Tibial nerve (tissue), 4 donors: ENCODE results near the gene ZSWIM3. TPM values are rescaled to one million over a fixed set of nuclear protein-coding genes. Genes with fewer than 3 reads are reported as not detected.
A peak's percentile ranks its signal among the peaks of the same experiment; 100 is the strongest.

Experiments used
- DNase-seq, 2 donors: peaks; one replicate each; pipeline ENCODE4 v3.0.0-alpha.2; 2019; ENCODE audit warnings: low spot score in 2 of 2
- H3K27ac ChIP-seq, 4 donors: fragments of 200-600 bp; sonication (generic) in 3 of 4; one replicate each; pipeline ENCODE4 v1.5.1; 2017 to 2019; ENCODE audit warnings: mild to moderate bottlenecking in 1 of 4
- H3K27me3 ChIP-seq, 2 donors: fragments of 200-600 bp; sonication (generic) in 1 of 2; one replicate each; pipeline versions ENCODE4 v1.5.1 to v1.6.0; 2017 to 2019
- H3K36me3 ChIP-seq, 3 donors: fragments of 200-600 bp; sonication (generic); one replicate each; pipeline ENCODE4 v1.5.1; 2018 to 2019
- H3K4me1 ChIP-seq, 4 donors: fragments of 200-600 bp; sonication (generic) in 3 of 4; one replicate each; pipeline ENCODE4 v1.5.1; 2017 to 2019
- H3K4me3 ChIP-seq, 4 donors: fragments of 200-600 bp; sonication (generic) in 3 of 4; one replicate each; pipeline ENCODE4 v1.5.1; 2017 to 2019; ENCODE audit warnings: mild to moderate bottlenecking in 1 of 4, moderate library complexity in 1 of 4
- H3K9me3 ChIP-seq, 4 donors: fragments of 200-600 bp; sonication (generic) in 3 of 4; one replicate each; pipeline ENCODE4 v1.5.1; 2017 to 2019
- EP300 ChIP-seq, 2 donors: sonication (generic); formaldehyde crosslinking; IDR thresholded peaks; one replicate each; pipeline ENCODE4 v1.6.1; 2017; ENCODE audit warnings: antibody characterized with exemption in 2 of 2, mild to moderate bottlenecking in 1 of 2
- POLR2A ChIP-seq, 2 donors: fragments of 450-650 bp; IDR thresholded peaks; one replicate each; pipeline ENCODE4 v1.6.1; 2017; ENCODE audit warnings: antibody characterized with exemption in 2 of 2, mild to moderate bottlenecking in 2 of 2, moderate library complexity in 2 of 2
- WGBS, 2 donors: methylation state at CpG; one replicate each; pipeline ENCODE4 v1.1.5; 2018; 5-methylcytosine and 5-hydroxymethylcytosine counted together
- total RNA-seq, 4 donors: library from RNA; depleted of rRNA; stranded (reverse); fragments of >200 nt; gene quantifications; one replicate each; pipeline ENCODE4 v1.1.0, GENCODE V29; 2016
- TF ChIP-seq, protein P1 (sequence below), 5 experiments: fragments of 200-600 bp in 3 of 5; fragments of 450-650 bp in 2 of 5; sonication (generic) in 3 of 5; IDR thresholded peaks; one replicate each; pipeline ENCODE4 v1.5.1; 2016 to 2019; ENCODE audit warnings: antibody characterized with exemption in 5 of 5, mild to moderate bottlenecking in 3 of 5, moderate library complexity in 2 of 5

The ZSWIM3 gene
- total RNA-seq, 4 donors from 2014 or later = 3.1 to 6.3 (median 4.8) TPM

GRCh38 chr20:45925821-45926506 lies 68.5 kb downstream of the ZSWIM3 start:
- TF ChIP-seq POLR2A (IDR thresholded peaks at IDR 0.05) (no peak), EP300 (IDR thresholded peaks at IDR 0.05) (no peak)
- TF ChIP-seq, protein P1, sequence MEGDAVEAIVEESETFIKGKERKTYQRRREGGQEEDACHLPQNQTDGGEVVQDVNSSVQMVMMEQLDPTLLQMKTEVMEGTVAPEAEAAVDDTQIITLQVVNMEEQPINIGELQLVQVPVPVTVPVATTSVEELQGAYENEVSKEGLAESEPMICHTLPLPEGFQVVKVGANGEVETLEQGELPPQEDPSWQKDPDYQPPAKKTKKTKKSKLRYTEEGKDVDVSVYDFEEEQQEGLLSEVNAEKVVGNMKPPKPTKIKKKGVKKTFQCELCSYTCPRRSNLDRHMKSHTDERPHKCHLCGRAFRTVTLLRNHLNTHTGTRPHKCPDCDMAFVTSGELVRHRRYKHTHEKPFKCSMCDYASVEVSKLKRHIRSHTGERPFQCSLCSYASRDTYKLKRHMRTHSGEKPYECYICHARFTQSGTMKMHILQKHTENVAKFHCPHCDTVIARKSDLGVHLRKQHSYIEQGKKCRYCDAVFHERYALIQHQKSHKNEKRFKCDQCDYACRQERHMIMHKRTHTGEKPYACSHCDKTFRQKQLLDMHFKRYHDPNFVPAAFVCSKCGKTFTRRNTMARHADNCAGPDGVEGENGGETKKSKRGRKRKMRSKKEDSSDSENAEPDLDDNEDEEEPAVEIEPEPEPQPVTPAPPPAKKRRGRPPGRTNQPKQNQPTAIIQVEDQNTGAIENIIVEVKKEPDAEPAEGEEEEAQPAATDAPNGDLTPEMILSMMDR (IDR thresholded peaks at IDR 0.05) = no peak
- H3K36me3 ChIP-seq = no peaks in the 10 kb centered on the region
- H3K4me3 ChIP-seq = no peak overlapping the region
- 63 to 70% methylated on average over 9 of the region's 9 CpGs for WGBS, 2 donors
- H3K4me1 ChIP-seq = peaks cover 0 to 25% (median 11%) of the 10 kb centered on the region in 4 donors
- H3K27me3 ChIP-seq = no peaks in the 10 kb centered on the region
- peak overlapping the region in 3 of 4 donors; percentile 13 to 83 (median 68) for H3K27ac ChIP-seq
- no peak for DNase-seq
- no peaks in the 10 kb centered on the region for H3K9me3 ChIP-seq

- H3K9me3 ChIP-seq = no peaks in the 10 kb centered on the region
- no peak for TF ChIP-seq POLR2A (IDR thresholded peaks at IDR 0.05)
- TF ChIP-seq, protein P1 (IDR thresholded peaks at IDR 0.05) = no peak
- TF ChIP-seq EP300 (IDR thresholded peaks at IDR 0.05) = no peak
- no peak overlapping the region for H3K4me3 ChIP-seq
- DNase-seq = no peak
- 62 to 87% methylated on average over 2 of the region's 2 CpGs for WGBS, 2 donors
- peak overlapping the region in 1 of 4 donors; percentile 15 for H3K27ac ChIP-seq
- peaks cover 0 to 6% (median 0%) of the 10 kb centered on the region in 3 donors for H3K36me3 ChIP-seq
- H3K4me1 ChIP-seq = peaks cover 0 to 25% (median 11%) of the 10 kb centered on the region in 4 donors
- H3K27me3 ChIP-seq = no peaks in the 10 kb centered on the region
Measured at GRCh38 chr20:45926731-45927070, 69.3 kb downstream of the ZSWIM3 start.

- peak overlapping the region in 1 of 4 donors; percentile 15 for H3K27ac ChIP-seq
Measured at GRCh38 chr20:45927071-45927878, 69.9 kb downstream of the ZSWIM3 start.

More at GRCh38 chr20:45927071-45927878, 69.9 kb downstream of the ZSWIM3 start:
- no peak overlapping the region for H3K4me3 ChIP-seq
- DNase-seq = no peak
- TF ChIP-seq POLR2A (IDR thresholded peaks at IDR 0.05) = no peak
- TF ChIP-seq, protein P1 (IDR thresholded peaks at IDR 0.05) = no peak
- TF ChIP-seq EP300 (IDR thresholded peaks at IDR 0.05) = no peak
- H3K36me3 ChIP-seq = peaks cover 0 to 6% (median 0%) of the 10 kb centered on the region in 3 donors
- WGBS, 2 donors = 85 to 87% methylated on average over 12 to 14 of the region's 14 CpGs
- H3K4me1 ChIP-seq = peaks cover 0 to 25% (median 11%) of the 10 kb centered on the region in 4 donors
- H3K27me3 ChIP-seq = no peaks in the 10 kb centered on the region
- H3K9me3 ChIP-seq = no peaks in the 10 kb centered on the region

Other genes starting within 250 kb of the ZSWIM3 start
- gene WFDC10A, start 227.9 kb upstream of the ZSWIM3 start, total RNA-seq = not detected
- gene WFDC9, start 226.3 kb upstream of the ZSWIM3 start, total RNA-seq = not detected
- not detected for gene WFDC11, start 187.4 kb upstream of the ZSWIM3 start, total RNA-seq
- gene WFDC13, start 155.6 kb upstream of the ZSWIM3 start, total RNA-seq = not detected
- under 1 TPM in 1 of 4 donors, not detected in 3; 0.84 TPM for gene WFDC10B, start 152.6 kb upstream of the ZSWIM3 start, total RNA-seq
- gene SPINT4, start 135.3 kb upstream of the ZSWIM3 start, total RNA-seq = not detected
- gene WFDC3, start 65.7 kb upstream of the ZSWIM3 start, total RNA-seq = 1 to 10 TPM in 1 of 4 donors, not detected in 3; 2.4 TPM
- gene DNTTIP1, start 65.7 kb upstream of the ZSWIM3 start, total RNA-seq = 10 to 100 TPM; 17.4 to 33.6 (median 27.2) TPM
- gene UBE2C, start 45.0 kb upstream of the ZSWIM3 start, total RNA-seq = 1 to 10 TPM in 2 of 4 donors, under 1 TPM in 1, not detected in 1; 0.78 to 6.9 (median 1.5) TPM
- gene TNNC2, start 30.3 kb upstream of the ZSWIM3 start, total RNA-seq = 10 to 100 TPM in 1 of 4 donors, 1 to 10 TPM in 2, not detected in 1; 2.3 to 12.0 (median 6.5) TPM
- gene SNX21, start 23.8 kb upstream of the ZSWIM3 start, total RNA-seq = 100 to 1,000 TPM; 177 to 389 (median 240) TPM
- gene ACOT8, start 222 bp upstream of the ZSWIM3 start, total RNA-seq = 10 to 100 TPM; 44.4 to 58.4 (median 52.5) TPM
- 1 to 10 TPM; 4.5 to 8.2 (median 6.0) TPM for gene ZSWIM1, start 23.6 kb downstream of the ZSWIM3 start, total RNA-seq
- gene SPATA25, start 30.0 kb downstream of the ZSWIM3 start, total RNA-seq = 10 to 100 TPM in 1 of 4 donors, 1 to 10 TPM in 3; 2.6 to 18.3 (median 7.9) TPM
- 10 to 100 TPM in 3 of 4 donors, 1 to 10 TPM in 1; 7.7 to 42.9 (median 15.6) TPM for gene NEURL2, start 33.6 kb downstream of the ZSWIM3 start, total RNA-seq
- 10 to 100 TPM; 50.4 to 87.3 (median 71.7) TPM for gene CTSA, start 33.7 kb downstream of the ZSWIM3 start, total RNA-seq
- 100 to 1,000 TPM in 3 of 4 donors, 10 to 100 TPM in 1; 74.7 to 713 (median 134) TPM for gene PLTP, start 54.5 kb downstream of the ZSWIM3 start, total RNA-seq
- gene PCIF1, start 77.1 kb downstream of the ZSWIM3 start, total RNA-seq = 10 to 100 TPM; 52.2 to 59.0 (median 53.0) TPM
- gene ZNF335, start 114.6 kb downstream of the ZSWIM3 start, total RNA-seq = 10 to 100 TPM; 24.3 to 42.3 (median 28.6) TPM
- gene MMP9, start 151.3 kb downstream of the ZSWIM3 start, total RNA-seq = under 1 TPM in 3 of 4 donors, not detected in 1; 0.22 to 0.98 (median 0.60) TPM
- gene SLC12A5, start 171.6 kb downstream of the ZSWIM3 start, total RNA-seq = 1 to 10 TPM in 1 of 4 donors, not detected in 3; 5.2 TPM
- gene NCOA5, start 232.3 kb downstream of the ZSWIM3 start, total RNA-seq = 10 to 100 TPM; 34.8 to 71.4 (median 47.2) TPM